Renal pelvis (tissue), 4 donors: ENCODE results near the gene BCAS3. TPM values are rescaled to one million over a fixed set of nuclear protein-coding genes. Genes with fewer than 3 reads are reported as not detected.

Experiments used
- DNase-seq: peaks from one replicate; pipeline ENCODE4 v3.0.0-alpha.2; 2013
- polyA plus RNA-seq, 3 donors: library from polyadenylated mRNA; unstranded; fragments of 120-200 nt; gene quantifications; one replicate each; pipeline ENCODE4 v1.2.1, GENCODE V29; 2013; ENCODE audit not compliant: insufficient read length in 3 of 3

BCAS3 gene
- polyA plus RNA-seq, 3 donors = 30.1 to 34.5 (median 32.6) TPM

- no peak for DNase-seq
Observed at GRCh38 chr17:61250335-61250890, 572.8 kb downstream of the BCAS3 start.

GRCh38 chr17:61251939-61252865, 574.6 kb downstream of the BCAS3 start:
- peak; percentile 86 for DNase-seq

GRCh38 chr17:61253362-61253761, 575.7 kb downstream of the BCAS3 start:
- DNase-seq = no peak

- DNase-seq = no peak
Observed at GRCh38 chr17:61253937-61254574, 576.4 kb downstream of the BCAS3 start.

GRCh38 chr17:61254904-61255303, 577.3 kb downstream of the BCAS3 start:
- DNase-seq = no peak

- no peak for DNase-seq
Observed at GRCh38 chr17:61255647-61256046, 578.0 kb downstream of the BCAS3 start.

- DNase-seq = no peak
Observed at GRCh38 chr17:61259360-61259759, 581.7 kb downstream of the BCAS3 start.

- no peak for DNase-seq
Observed at GRCh38 chr17:61260071-61260797, 582.6 kb downstream of the BCAS3 start.

GRCh38 chr17:61261001-61261637, 583.5 kb downstream of the BCAS3 start:
- no peak for DNase-seq

GRCh38 chr17:61265397-61265796, 587.7 kb downstream of the BCAS3 start:
- no peak for DNase-seq

- DNase-seq = no peak
Observed at GRCh38 chr17:61267847-61268246, 590.2 kb downstream of the BCAS3 start.

- DNase-seq = no peak
Observed at GRCh38 chr17:61275395-61275794, 597.7 kb downstream of the BCAS3 start.

GRCh38 chr17:61276806-61277205, 599.2 kb downstream of the BCAS3 start:
- DNase-seq = no peak

GRCh38 chr17:61279476-61280145, 602.0 kb downstream of the BCAS3 start:
- no peak for DNase-seq

GRCh38 chr17:61280338-61280737, 602.7 kb downstream of the BCAS3 start:
- DNase-seq = no peak

- DNase-seq = no peak
Observed at GRCh38 chr17:61280851-61281250, 603.2 kb downstream of the BCAS3 start.

GRCh38 chr17:61282377-61282776, 604.7 kb downstream of the BCAS3 start:
- no peak for DNase-seq

GRCh38 chr17:61283043-61283442, 605.4 kb downstream of the BCAS3 start:
- DNase-seq = no peak

GRCh38 chr17:61284174-61284573, 606.5 kb downstream of the BCAS3 start:
- DNase-seq = no peak

GRCh38 chr17:61284746-61285145, 607.1 kb downstream of the BCAS3 start:
- no peak for DNase-seq
